GM23338 (cell line): ENCODE measurements around the gene CHN1. TPM values are rescaled to one million over a fixed set of nuclear protein-coding genes. Genes with fewer than 3 reads are reported as not detected.

Source experiments
- ATAC-seq: fragments of 200-7000 bp; cut with Tn5 transposase; 3 replicates; pipeline ENCODE4 v1.9.1; 2020
- DNase-seq: peaks from one replicate; pipeline ENCODE4 v3.0.0-alpha.2; 2015; ENCODE audit warnings: low spot score
- H2AFZ ChIP-seq: fragments of 200-600 bp; sonication (generic); 2 replicates; pipeline ENCODE4 v1.8.0; 2016; ENCODE audit warnings: antibody characterized with exemption, mild to moderate bottlenecking, moderate library complexity
- H3F3A ChIP-seq: fragments of 200-600 bp; sonication (generic); replicated peaks from 2 replicates; pipeline ENCODE4 v1.8.0; 2017; ENCODE audit warnings: antibody characterized with exemption, mixed run types, low read depth
- H3K27ac ChIP-seq: fragments of 200-600 bp; sonication (generic); 2 replicates; pipeline ENCODE4 v1.6.1; 2016; ENCODE audit warnings: low read depth
- H3K27me3 ChIP-seq: fragments of 200-600 bp; sonication (generic); 2 replicates; pipeline ENCODE4 v1.8.0; 2016; ENCODE audit warnings: mild to moderate bottlenecking, mixed run types, moderate library complexity; ENCODE audit not compliant: insufficient read depth
- H3K36me3 ChIP-seq: fragments of 200-600 bp; sonication (generic); 2 replicates; pipeline ENCODE4 v1.8.0; 2016; ENCODE audit warnings: mild to moderate bottlenecking; ENCODE audit not compliant: insufficient read depth
- H3K4me1 ChIP-seq: fragments of 200-600 bp; sonication (generic); 2 replicates; pipeline ENCODE4 v1.8.0; 2016; ENCODE audit warnings: mild to moderate bottlenecking, moderate library complexity; ENCODE audit not compliant: insufficient read depth
- H3K4me2 ChIP-seq: fragments of 200-600 bp; sonication (generic); 2 replicates; pipeline ENCODE4 v1.7.1; 2017; ENCODE audit warnings: mixed run types
- H3K4me3 ChIP-seq: fragments of 200-600 bp; sonication (generic); 2 replicates; pipeline ENCODE4 v1.6.1; 2016; ENCODE audit warnings: mixed run types
- H3K79me2 ChIP-seq: fragments of 200-600 bp; sonication (generic); replicated peaks from 2 replicates; pipeline ENCODE4 v1.8.0; 2017; ENCODE audit warnings: mild to moderate bottlenecking; ENCODE audit not compliant: insufficient read depth
- H3K9me2 ChIP-seq: fragments of 200-600 bp; sonication (generic); 2 replicates; pipeline ENCODE4 v1.8.0; 2017; ENCODE audit not compliant: insufficient read depth
- H4K20me1 ChIP-seq: fragments of 200-600 bp; sonication (generic); replicated peaks from 2 replicates; pipeline ENCODE4 v1.8.0; 2017; ENCODE audit warnings: mild to moderate bottlenecking; ENCODE audit not compliant: insufficient read depth
- H3K27ac Mint-ChIP-seq: 2 replicates; pipeline ENCODE4 v1.8.0; 2020; ENCODE audit warnings: inconsistent platforms, mild to moderate bottlenecking, moderate library complexity, mixed read lengths
- H3K27me3 Mint-ChIP-seq: 3 replicates; pipeline ENCODE4 v1.8.0; 2022; ENCODE audit warnings: low read depth, mild to moderate bottlenecking, moderate library complexity, mixed read lengths, inconsistent platforms; ENCODE audit not compliant: insufficient read depth, poor library complexity
- H3K36me3 Mint-ChIP-seq: 3 replicates; pipeline ENCODE4 v1.8.0; 2021; ENCODE audit warnings: low read depth, mild to moderate bottlenecking, inconsistent platforms, moderate library complexity, mixed read lengths
- H3K4me1 Mint-ChIP-seq: 3 replicates; pipeline ENCODE4 v1.8.0; 2020; ENCODE audit warnings: mild to moderate bottlenecking, inconsistent platforms, mixed read lengths
- H3K4me3 Mint-ChIP-seq: 3 replicates; pipeline ENCODE4 v1.8.0; 2021; ENCODE audit warnings: moderate library complexity, mild to moderate bottlenecking, inconsistent platforms, mixed read lengths
- H3K9me3 Mint-ChIP-seq: 3 replicates; pipeline ENCODE4 v1.8.0; 2020; ENCODE audit warnings: moderate library complexity, mild to moderate bottlenecking, inconsistent platforms, mixed read lengths
- CREB1 ChIP-seq: fragments of 250-450 bp; sonication (Bioruptor Pico); IDR thresholded peaks from 2 replicates; pipeline ENCODE4 v1.5.0; 2020; ENCODE audit warnings: low read depth, mild to moderate bottlenecking, moderate library complexity
- EZH2 ChIP-seq: fragments of 200-600 bp; sonication (generic); IDR thresholded peaks from one replicate; pipeline ENCODE4 v1.8.0; 2017; ENCODE audit warnings: antibody characterized with exemption, mild to moderate bottlenecking, low read depth; ENCODE audit not compliant: unreplicated experiment
- EZH2phosphoT487 ChIP-seq: fragments of 200-600 bp; sonication (generic); IDR thresholded peaks from one replicate; pipeline ENCODE4 v1.8.1; 2018; ENCODE audit warnings: antibody characterized with exemption; ENCODE audit not compliant: unreplicated experiment
- JUNB ChIP-seq: IDR thresholded peaks from one replicate; pipeline ENCODE4 v1.6.1; 2016; ENCODE audit warnings: antibody characterized with exemption; ENCODE audit not compliant: unreplicated experiment
- NANOG ChIP-seq: IDR thresholded peaks from 2 replicates; pipeline ENCODE4 v1.6.1; 2016; ENCODE audit warnings: antibody characterized with exemption, borderline replicate concordance
- POLR2AphosphoS5 ChIP-seq: IDR thresholded peaks from 2 replicates; pipeline ENCODE4 v1.6.1; 2016; ENCODE audit warnings: antibody characterized with exemption, low read depth
- STAT1 ChIP-seq: IDR thresholded peaks from one replicate; pipeline ENCODE4 v1.6.1; 2016; ENCODE audit warnings: antibody characterized with exemption; ENCODE audit not compliant: unreplicated experiment
- ZNF114 ChIP-seq: fragments of 250-450 bp; sonication (Bioruptor Pico); IDR thresholded peaks from 2 replicates; pipeline ENCODE4 v1.5.0; 2020; ENCODE audit warnings: mild to moderate bottlenecking, moderate library complexity
- ZNF331 ChIP-seq: fragments of 250-450 bp; sonication (Bioruptor Pico); IDR thresholded peaks from 2 replicates; pipeline ENCODE4 v1.5.0; 2020; ENCODE audit warnings: low read depth, mild to moderate bottlenecking, moderate library complexity
- polyA plus RNA-seq: library from polyadenylated mRNA; unstranded; fragments of >200 nt; fragmentation: Nextera tagmentation; extraction: Ambion mirVana; gene quantifications from 2 replicates; pipeline ENCODE4 v1.2.1, GENCODE V29; 2016
- total RNA-seq: library from RNA; depleted of rRNA; stranded (reverse); fragments of >200 nt; shearing (Covaris generic); gene quantifications from 2 replicates; pipeline ENCODE4 v1.2.3, GENCODE V29; 2014
- TF ChIP-seq, protein P1 (sequence below), 2 experiments: fragments of 200-600 bp in 1 of 2; sonication (generic) in 1 of 2; conservative IDR thresholded peaks; 2 replicates each; pipeline versions ENCODE4 v1.5.1 to v1.6.1; 2016 to 2017; ENCODE audit warnings: antibody characterized with exemption in 2 of 2, low read depth in 2 of 2, mild to moderate bottlenecking in 2 of 2, moderate library complexity in 1 of 2
- TF ChIP-seq, protein P2 (sequence below): IDR thresholded peaks from 2 replicates; pipeline ENCODE4 v1.6.1; 2016; ENCODE audit warnings: antibody characterized with exemption
- TF ChIP-seq, protein P3 (sequence below): fragments of 250-450 bp; sonication (Bioruptor Pico); IDR thresholded peaks from 2 replicates; pipeline ENCODE4 v1.5.0; 2020; ENCODE audit warnings: mild to moderate bottlenecking, moderate library complexity
- TF ChIP-seq, protein P4 (sequence below): IDR thresholded peaks from one replicate; pipeline ENCODE4 v1.6.1; 2018; ENCODE audit warnings: antibody characterized with exemption; ENCODE audit not compliant: unreplicated experiment

The CHN1 gene
- total and polyA plus RNA-seq, 2 experiments from 2014 or later = 28.1 to 36.5 TPM

DNA sequence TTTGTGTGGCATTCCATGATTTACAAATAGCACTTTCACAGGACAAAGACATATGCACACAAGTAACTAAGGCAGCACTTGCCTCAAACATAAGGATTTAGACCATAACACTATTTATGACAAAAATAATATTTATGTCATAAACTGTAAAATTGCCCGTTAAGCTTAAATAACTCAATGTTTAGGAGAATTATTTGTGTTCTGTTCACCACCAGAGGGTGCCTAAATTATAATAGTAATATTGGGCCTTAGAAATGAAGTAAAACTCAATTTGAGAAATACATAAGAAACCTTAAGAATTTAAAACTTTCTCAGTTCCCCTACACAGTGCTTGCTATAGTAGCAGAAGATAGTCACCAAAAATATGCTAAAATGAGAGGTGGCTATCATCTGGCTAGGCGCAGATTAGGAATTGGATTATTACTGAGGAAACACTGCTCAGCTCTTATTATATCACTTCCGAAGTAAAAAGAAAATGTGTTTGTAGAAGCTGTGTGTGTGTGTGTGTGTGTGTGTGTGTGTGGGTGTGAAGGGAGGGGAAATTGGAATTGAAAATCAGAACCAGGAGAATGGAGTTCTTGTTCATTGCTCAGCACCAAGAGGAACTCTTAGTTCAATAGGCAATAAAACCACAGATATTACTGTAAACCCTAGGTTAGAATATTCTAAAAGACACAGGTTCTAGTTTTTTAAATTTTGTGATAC is 4.9 kb upstream of the CHN1 start:
- Histone ChIP-seq H3K9me2 (no peaks in the 10 kb centered on the region), H3K4me3 (no peak overlapping the region), H3F3A (no peaks in the 10 kb centered on the region), H4K20me1 (no peaks in the 10 kb centered on the region), H3K27me3 (no peaks in the 10 kb centered on the region), H3K4me1 (peaks cover 24% of the 10 kb centered on the region), H2AFZ (no peak overlapping the region), H3K4me2 (no peak overlapping the region), H3K79me2 (no peaks in the 10 kb centered on the region), H3K36me3 (no peaks in the 10 kb centered on the region), H3K27ac (no peak overlapping the region)
- H3K36me3 Mint-ChIP-seq = 0 out of 3 replicates have a peak, but pooled peaks cover 3% of the 10 kb centered on the region
- H3K4me3 Mint-ChIP-seq = no peak overlapping the region
- H3K4me1 Mint-ChIP-seq = peaks cover 29% of the 10 kb centered on the region
- H3K27ac Mint-ChIP-seq = no peak overlapping the region
- H3K27me3 Mint-ChIP-seq = peaks cover 7% of the 10 kb centered on the region
- ATAC-seq (no peak), DNase-seq (no peak)
- TF ChIP-seq STAT1 = no peak
- TF ChIP-seq JUNB = no peak
- TF ChIP-seq, protein P1, sequence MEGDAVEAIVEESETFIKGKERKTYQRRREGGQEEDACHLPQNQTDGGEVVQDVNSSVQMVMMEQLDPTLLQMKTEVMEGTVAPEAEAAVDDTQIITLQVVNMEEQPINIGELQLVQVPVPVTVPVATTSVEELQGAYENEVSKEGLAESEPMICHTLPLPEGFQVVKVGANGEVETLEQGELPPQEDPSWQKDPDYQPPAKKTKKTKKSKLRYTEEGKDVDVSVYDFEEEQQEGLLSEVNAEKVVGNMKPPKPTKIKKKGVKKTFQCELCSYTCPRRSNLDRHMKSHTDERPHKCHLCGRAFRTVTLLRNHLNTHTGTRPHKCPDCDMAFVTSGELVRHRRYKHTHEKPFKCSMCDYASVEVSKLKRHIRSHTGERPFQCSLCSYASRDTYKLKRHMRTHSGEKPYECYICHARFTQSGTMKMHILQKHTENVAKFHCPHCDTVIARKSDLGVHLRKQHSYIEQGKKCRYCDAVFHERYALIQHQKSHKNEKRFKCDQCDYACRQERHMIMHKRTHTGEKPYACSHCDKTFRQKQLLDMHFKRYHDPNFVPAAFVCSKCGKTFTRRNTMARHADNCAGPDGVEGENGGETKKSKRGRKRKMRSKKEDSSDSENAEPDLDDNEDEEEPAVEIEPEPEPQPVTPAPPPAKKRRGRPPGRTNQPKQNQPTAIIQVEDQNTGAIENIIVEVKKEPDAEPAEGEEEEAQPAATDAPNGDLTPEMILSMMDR (conservative IDR thresholded peaks at IDR 0.05; ENCODE audit: low read depth in 2 of 2) = no peak
- no peak for TF ChIP-seq CREB1
- TF ChIP-seq, protein P2, sequence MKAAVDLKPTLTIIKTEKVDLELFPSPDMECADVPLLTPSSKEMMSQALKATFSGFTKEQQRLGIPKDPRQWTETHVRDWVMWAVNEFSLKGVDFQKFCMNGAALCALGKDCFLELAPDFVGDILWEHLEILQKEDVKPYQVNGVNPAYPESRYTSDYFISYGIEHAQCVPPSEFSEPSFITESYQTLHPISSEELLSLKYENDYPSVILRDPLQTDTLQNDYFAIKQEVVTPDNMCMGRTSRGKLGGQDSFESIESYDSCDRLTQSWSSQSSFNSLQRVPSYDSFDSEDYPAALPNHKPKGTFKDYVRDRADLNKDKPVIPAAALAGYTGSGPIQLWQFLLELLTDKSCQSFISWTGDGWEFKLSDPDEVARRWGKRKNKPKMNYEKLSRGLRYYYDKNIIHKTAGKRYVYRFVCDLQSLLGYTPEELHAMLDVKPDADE = no peak
- no peak for TF ChIP-seq ZNF331 (CRISPR knock-in tag)
- TF ChIP-seq EZH2phosphoT487 = no peak
- TF ChIP-seq, protein P3, sequence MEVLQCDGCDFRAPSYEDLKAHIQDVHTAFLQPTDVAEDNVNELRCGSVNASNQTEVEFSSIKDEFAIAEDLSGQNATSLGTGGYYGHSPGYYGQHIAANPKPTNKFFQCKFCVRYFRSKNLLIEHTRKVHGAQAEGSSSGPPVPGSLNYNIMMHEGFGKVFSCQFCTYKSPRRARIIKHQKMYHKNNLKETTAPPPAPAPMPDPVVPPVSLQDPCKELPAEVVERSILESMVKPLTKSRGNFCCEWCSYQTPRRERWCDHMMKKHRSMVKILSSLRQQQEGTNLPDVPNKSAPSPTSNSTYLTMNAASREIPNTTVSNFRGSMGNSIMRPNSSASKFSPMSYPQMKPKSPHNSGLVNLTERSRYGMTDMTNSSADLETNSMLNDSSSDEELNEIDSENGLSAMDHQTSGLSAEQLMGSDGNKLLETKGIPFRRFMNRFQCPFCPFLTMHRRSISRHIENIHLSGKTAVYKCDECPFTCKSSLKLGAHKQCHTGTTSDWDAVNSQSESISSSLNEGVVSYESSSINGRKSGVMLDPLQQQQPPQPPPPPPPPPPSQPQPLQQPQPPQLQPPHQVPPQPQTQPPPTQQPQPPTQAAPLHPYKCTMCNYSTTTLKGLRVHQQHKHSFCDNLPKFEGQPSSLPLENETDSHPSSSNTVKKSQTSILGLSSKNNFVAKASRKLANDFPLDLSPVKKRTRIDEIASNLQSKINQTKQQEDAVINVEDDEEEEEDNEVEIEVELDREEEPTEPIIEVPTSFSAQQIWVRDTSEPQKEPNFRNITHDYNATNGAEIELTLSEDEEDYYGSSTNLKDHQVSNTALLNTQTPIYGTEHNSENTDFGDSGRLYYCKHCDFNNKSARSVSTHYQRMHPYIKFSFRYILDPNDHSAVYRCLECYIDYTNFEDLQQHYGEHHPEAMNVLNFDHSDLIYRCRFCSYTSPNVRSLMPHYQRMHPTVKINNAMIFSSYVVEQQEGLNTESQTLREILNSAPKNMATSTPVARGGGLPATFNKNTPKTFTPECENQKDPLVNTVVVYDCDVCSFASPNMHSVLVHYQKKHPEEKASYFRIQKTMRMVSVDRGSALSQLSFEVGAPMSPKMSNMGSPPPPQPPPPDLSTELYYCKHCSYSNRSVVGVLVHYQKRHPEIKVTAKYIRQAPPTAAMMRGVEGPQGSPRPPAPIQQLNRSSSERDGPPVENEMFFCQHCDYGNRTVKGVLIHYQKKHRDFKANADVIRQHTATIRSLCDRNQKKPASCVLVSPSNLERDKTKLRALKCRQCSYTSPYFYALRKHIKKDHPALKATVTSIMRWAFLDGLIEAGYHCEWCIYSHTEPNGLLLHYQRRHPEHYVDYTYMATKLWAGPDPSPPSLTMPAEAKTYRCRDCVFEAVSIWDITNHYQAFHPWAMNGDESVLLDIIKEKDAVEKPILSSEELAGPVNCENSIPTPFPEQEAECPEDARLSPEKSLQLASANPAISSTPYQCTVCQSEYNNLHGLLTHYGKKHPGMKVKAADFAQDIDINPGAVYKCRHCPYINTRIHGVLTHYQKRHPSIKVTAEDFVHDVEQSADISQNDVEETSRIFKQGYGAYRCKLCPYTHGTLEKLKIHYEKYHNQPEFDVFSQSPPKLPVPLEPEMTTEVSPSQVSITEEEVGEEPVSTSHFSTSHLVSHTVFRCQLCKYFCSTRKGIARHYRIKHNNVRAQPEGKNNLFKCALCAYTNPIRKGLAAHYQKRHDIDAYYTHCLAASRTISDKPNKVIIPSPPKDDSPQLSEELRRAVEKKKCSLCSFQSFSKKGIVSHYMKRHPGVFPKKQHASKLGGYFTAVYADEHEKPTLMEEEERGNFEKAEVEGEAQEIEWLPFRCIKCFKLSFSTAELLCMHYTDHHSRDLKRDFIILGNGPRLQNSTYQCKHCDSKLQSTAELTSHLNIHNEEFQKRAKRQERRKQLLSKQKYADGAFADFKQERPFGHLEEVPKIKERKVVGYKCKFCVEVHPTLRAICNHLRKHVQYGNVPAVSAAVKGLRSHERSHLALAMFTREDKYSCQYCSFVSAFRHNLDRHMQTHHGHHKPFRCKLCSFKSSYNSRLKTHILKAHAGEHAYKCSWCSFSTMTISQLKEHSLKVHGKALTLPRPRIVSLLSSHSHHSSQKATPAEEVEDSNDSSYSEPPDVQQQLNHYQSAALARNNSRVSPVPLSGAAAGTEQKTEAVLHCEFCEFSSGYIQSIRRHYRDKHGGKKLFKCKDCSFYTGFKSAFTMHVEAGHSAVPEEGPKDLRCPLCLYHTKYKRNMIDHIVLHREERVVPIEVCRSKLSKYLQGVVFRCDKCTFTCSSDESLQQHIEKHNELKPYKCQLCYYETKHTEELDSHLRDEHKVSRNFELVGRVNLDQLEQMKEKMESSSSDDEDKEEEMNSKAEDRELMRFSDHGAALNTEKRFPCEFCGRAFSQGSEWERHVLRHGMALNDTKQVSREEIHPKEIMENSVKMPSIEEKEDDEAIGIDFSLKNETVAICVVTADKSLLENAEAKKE (CRISPR knock-in tag) = no peak
- TF ChIP-seq ZNF114 (CRISPR knock-in tag) = no peak
- TF ChIP-seq, protein P4, sequence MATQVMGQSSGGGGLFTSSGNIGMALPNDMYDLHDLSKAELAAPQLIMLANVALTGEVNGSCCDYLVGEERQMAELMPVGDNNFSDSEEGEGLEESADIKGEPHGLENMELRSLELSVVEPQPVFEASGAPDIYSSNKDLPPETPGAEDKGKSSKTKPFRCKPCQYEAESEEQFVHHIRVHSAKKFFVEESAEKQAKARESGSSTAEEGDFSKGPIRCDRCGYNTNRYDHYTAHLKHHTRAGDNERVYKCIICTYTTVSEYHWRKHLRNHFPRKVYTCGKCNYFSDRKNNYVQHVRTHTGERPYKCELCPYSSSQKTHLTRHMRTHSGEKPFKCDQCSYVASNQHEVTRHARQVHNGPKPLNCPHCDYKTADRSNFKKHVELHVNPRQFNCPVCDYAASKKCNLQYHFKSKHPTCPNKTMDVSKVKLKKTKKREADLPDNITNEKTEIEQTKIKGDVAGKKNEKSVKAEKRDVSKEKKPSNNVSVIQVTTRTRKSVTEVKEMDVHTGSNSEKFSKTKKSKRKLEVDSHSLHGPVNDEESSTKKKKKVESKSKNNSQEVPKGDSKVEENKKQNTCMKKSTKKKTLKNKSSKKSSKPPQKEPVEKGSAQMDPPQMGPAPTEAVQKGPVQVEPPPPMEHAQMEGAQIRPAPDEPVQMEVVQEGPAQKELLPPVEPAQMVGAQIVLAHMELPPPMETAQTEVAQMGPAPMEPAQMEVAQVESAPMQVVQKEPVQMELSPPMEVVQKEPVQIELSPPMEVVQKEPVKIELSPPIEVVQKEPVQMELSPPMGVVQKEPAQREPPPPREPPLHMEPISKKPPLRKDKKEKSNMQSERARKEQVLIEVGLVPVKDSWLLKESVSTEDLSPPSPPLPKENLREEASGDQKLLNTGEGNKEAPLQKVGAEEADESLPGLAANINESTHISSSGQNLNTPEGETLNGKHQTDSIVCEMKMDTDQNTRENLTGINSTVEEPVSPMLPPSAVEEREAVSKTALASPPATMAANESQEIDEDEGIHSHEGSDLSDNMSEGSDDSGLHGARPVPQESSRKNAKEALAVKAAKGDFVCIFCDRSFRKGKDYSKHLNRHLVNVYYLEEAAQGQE = no peak
- no peak for TF ChIP-seq POLR2AphosphoS5
- no peak for TF ChIP-seq EZH2
- TF ChIP-seq NANOG = no peak
- no peaks in the 10 kb centered on the region; the same call in 2 of the 3 replicates for H3K9me3 Mint-ChIP-seq
